ENCODE data around the gene ANTXR1. TPM values are rescaled to one million over a fixed set of nuclear protein-coding genes. Genes with fewer than 3 reads are reported as not detected.

Gene ANTXR1
- total RNA-seq, 3 donors from 2014 or later (not counting 1 experiment from before 2014, with no cell fraction given) = not detected

DNA sequence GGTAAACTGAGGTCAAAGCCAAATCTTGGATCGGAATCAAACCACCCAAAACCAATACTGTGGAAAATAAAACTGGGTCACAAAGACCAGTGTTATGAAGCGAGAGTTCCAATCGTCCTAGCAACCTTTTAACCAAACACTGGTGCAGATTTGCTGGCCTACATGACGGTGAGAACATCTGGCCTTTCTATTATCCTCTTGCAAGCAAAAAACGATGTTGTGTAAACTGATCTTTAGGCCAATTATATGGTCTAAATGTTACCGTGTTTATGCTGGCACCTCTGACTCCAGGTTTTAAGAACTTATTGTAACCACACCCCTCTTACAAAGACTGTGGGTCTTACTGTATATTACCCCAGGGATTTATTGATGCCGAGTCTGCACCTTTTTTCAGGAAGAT is 228.1 kb downstream of the ANTXR1 start:
- Mint-ChIP-seq H3K4me3 (no peak overlapping the region), H3K27me3 (ENCODE audit: low read depth in 2 of 2) (peaks cover 0 to 11% of the 10 kb centered on the region in 2 donors), H3K27ac (no peak overlapping the region), H3K9me3 (no peaks in the 10 kb centered on the region), H3K36me3 (no peaks in the 10 kb centered on the region), H3K4me1 (no peaks in the 10 kb centered on the region)
- 84% methylated on average over 6 of the region's 7 CpGs for WGBS (ENCODE audit: insufficient coverage)
- DNase-seq = no peak
- intact Hi-C loops (cut with micrococcal nuclease) = no loop called here
- no peaks in the 10 kb centered on the region for H3K27me3 ChIP-seq (ENCODE audit: control insufficient read depth, insufficient read depth, low read length)
- H3K9me3 ChIP-seq (ENCODE audit: control insufficient read depth, insufficient read depth, low read length) = no peaks in the 10 kb centered on the region
- TF ChIP-seq, protein P1, sequence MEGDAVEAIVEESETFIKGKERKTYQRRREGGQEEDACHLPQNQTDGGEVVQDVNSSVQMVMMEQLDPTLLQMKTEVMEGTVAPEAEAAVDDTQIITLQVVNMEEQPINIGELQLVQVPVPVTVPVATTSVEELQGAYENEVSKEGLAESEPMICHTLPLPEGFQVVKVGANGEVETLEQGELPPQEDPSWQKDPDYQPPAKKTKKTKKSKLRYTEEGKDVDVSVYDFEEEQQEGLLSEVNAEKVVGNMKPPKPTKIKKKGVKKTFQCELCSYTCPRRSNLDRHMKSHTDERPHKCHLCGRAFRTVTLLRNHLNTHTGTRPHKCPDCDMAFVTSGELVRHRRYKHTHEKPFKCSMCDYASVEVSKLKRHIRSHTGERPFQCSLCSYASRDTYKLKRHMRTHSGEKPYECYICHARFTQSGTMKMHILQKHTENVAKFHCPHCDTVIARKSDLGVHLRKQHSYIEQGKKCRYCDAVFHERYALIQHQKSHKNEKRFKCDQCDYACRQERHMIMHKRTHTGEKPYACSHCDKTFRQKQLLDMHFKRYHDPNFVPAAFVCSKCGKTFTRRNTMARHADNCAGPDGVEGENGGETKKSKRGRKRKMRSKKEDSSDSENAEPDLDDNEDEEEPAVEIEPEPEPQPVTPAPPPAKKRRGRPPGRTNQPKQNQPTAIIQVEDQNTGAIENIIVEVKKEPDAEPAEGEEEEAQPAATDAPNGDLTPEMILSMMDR (IDR thresholded peaks at IDR 0.05) = no peak
- no peak for ATAC-seq
- no peak overlapping the region for H3K4me3 ChIP-seq (ENCODE audit: low read length)
- no peak overlapping the region for H3K27ac ChIP-seq (ENCODE audit: low read length)
- H3K36me3 ChIP-seq (ENCODE audit: control insufficient read depth, insufficient read depth, low read length) = no peaks in the 10 kb centered on the region
- H3K4me1 ChIP-seq (ENCODE audit: control insufficient read depth, insufficient read depth, low read length) = no peaks in the 10 kb centered on the region

DNA sequence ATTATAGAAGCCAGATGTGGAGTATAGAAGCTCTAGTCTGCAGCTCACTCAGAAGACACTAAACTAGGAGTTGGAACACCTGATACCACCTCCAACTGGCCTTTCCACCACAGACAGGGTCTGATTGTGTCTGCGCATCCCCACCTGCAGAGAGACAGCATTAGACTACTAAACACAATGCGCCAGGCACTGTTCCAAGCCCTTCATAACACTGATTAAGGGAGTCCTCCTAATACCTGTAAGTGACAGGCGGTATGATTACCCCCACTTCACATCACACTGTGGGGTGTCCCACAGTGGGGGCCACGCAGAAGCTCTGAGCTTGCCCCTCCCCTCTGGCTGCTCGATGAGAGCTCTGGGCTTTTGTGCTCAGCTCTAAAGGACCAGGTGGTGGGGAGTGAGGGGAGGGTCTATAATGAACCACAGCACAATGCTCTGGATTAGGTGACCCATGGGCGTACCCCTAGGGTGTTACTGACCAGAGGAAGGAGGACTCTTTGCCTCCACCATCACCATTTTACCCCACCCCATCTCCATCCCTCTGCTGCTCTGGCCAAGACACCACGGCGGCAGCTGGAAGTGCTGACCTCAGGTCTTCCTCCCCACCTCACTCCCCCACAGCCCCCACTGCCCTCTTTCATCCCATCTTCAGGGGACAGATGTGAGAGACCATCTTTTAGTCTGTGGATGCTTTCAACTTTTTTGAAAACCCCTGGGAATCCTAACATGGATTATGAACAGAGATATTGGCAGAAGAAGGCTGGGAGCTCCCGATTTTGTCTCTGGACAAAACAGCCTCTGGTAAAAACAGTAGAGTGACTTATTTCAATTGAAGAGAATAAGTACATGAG is 228.9 kb downstream of the ANTXR1 start:
- no peak overlapping the region for H3K27ac Mint-ChIP-seq
- WGBS (ENCODE audit: insufficient coverage) = 90% methylated on average over 9 of the region's 9 CpGs
- no peaks in the 10 kb centered on the region for H3K36me3 Mint-ChIP-seq
- H3K4me1 Mint-ChIP-seq = no peaks in the 10 kb centered on the region
- Histone ChIP-seq H3K27ac (ENCODE audit: low read length) (no peak overlapping the region), H3K4me3 (ENCODE audit: low read length) (no peak overlapping the region), H3K36me3 (ENCODE audit: control insufficient read depth, insufficient read depth, low read length) (no peaks in the 10 kb centered on the region), H3K27me3 (ENCODE audit: control insufficient read depth, insufficient read depth, low read length) (no peaks in the 10 kb centered on the region), H3K9me3 (ENCODE audit: control insufficient read depth, insufficient read depth, low read length) (no peaks in the 10 kb centered on the region), H3K4me1 (ENCODE audit: control insufficient read depth, insufficient read depth, low read length) (no peaks in the 10 kb centered on the region)
- H3K27me3 Mint-ChIP-seq (ENCODE audit: low read depth in 2 of 2) = peaks cover 3 to 8% of the 10 kb centered on the region in 2 donors
- H3K4me3 Mint-ChIP-seq = no peak overlapping the region
- TF ChIP-seq, protein P1 (IDR thresholded peaks at IDR 0.05) = no peak
- intact Hi-C loops (cut with micrococcal nuclease) = no loop called here
- no peak for DNase-seq
- H3K9me3 Mint-ChIP-seq = no peaks in the 10 kb centered on the region
- no peak for ATAC-seq

DNA sequence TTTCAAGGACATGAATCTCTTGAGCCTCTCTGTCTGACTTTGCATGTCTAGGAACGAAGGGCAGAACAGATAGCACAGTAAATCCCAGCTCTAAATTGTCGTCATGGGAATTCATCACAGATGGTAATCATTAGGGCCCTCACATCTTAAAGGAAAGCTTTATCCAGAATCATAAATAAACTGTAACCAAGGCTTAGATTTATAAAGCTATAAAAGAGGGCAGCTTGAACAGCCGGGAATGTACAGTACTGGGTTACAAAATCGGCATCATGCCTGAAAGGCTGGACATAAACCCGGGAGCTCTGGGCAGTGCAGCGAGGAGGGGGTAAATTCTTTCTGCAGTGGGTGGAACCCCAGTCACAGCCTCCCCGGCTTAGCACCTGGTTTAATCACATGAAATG is 229.7 kb downstream of the ANTXR1 start:
- no peak for ATAC-seq
- H3K36me3 Mint-ChIP-seq = no peaks in the 10 kb centered on the region
- H3K27me3 ChIP-seq (ENCODE audit: control insufficient read depth, insufficient read depth, low read length) = no peaks in the 10 kb centered on the region
- TF ChIP-seq, protein P1 (IDR thresholded peaks at IDR 0.05) = no peak
- no peaks in the 10 kb centered on the region for H3K4me1 Mint-ChIP-seq
- intact Hi-C loops (cut with micrococcal nuclease) = no loop called here
- H3K4me3 ChIP-seq (ENCODE audit: low read length) = no peak overlapping the region
- no peak for DNase-seq
- H3K9me3 ChIP-seq (ENCODE audit: control insufficient read depth, insufficient read depth, low read length) = no peaks in the 10 kb centered on the region
- H3K4me3 Mint-ChIP-seq = no peak overlapping the region
- 89% methylated on average over 7 of the region's 7 CpGs for WGBS (ENCODE audit: insufficient coverage)
- H3K27ac ChIP-seq (ENCODE audit: low read length) = no peak overlapping the region
- no peaks in the 10 kb centered on the region for H3K36me3 ChIP-seq (ENCODE audit: control insufficient read depth, insufficient read depth, low read length)
- H3K27ac Mint-ChIP-seq = no peak overlapping the region
- H3K9me3 Mint-ChIP-seq = no peaks in the 10 kb centered on the region
- peaks cover 5 to 11% of the 10 kb centered on the region in 2 donors for H3K27me3 Mint-ChIP-seq (ENCODE audit: low read depth in 2 of 2)
- H3K4me1 ChIP-seq (ENCODE audit: control insufficient read depth, insufficient read depth, low read length) = no peaks in the 10 kb centered on the region
